ENCODE data around the gene SCN10A.

SCN10A gene

GRCh38 chr3:38651153-38651789 is 164.7 kb downstream of the SCN10A start:
- peak; percentile 51 for DNase-seq (ENCODE audit: low read depth)

- no peak for DNase-seq (ENCODE audit: low read depth)
These were observed 165.6 kb downstream of the SCN10A start for GRCh38 chr3:38650248-38650951.

GRCh38 chr3:38649500-38650247 is 166.3 kb downstream of the SCN10A start, which contains the start of gene SCN5A:
SCN5A (minus strand) TSS chr3:38649687; CDS start chr3:38633307, 16,380 bp downstream.
- no peak for DNase-seq (ENCODE audit: low read depth)

GRCh38 chr3:38648659-38649499 is 167.1 kb downstream of the SCN10A start:
- DNase-seq (ENCODE audit: low read depth) = no peak

GRCh38 chr3:38648024-38648658 is 167.9 kb downstream of the SCN10A start:
- no peak for DNase-seq (ENCODE audit: low read depth)

- no peak for DNase-seq (ENCODE audit: low read depth)
These were observed 168.6 kb downstream of the SCN10A start for GRCh38 chr3:38647217-38647970.

Measured in stimulated activated CD8-positive, alpha-beta memory T cell treated with anti-CD3 and anti-CD28 coated beads, Interleukin-15, amount 100 ng/mL, for 1 hour (primary cell).